Hepatocyte (in vitro differentiated cells): ENCODE measurements around the gene SORL1.

Experiments
- EZH2phosphoT487 ChIP-seq: fragments of 200-600 bp; sonication (generic); IDR thresholded peaks from one replicate; pipeline ENCODE4 v1.6.1; 2018; ENCODE audit warnings: antibody characterized with exemption, mild to moderate bottlenecking, low read depth, moderate library complexity; ENCODE audit not compliant: unreplicated experiment, severe bottlenecking
- TF ChIP-seq, protein P1 (sequence below): fragments of 200-600 bp; sonication (generic); IDR thresholded peaks from 2 replicates; pipeline ENCODE4 v1.5.1; 2016; ENCODE audit warnings: antibody characterized with exemption, mild to moderate bottlenecking; ENCODE audit not compliant: poor library complexity

DNA sequence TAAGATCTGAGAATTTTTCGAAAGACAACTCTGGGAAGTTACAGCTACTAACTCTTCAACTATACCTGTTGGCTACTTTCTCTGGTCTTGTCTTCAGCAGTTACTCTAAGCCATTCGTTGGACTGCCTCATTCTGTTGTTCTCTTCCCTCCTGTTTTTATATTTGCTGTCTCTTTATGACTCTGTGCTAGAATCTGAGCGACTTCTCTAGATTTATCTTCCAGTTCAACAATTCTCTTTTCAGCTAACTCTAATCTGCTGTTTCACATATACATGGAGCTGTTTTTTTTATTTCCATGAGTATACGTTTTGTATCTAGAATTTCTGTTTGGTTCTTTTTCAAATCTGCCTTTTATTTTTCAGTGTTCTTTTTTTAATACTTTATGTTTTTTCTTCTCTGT is 128.0 kb downstream of the SORL1 start:
- TF ChIP-seq EZH2phosphoT487: no peak
- TF ChIP-seq, protein P1, sequence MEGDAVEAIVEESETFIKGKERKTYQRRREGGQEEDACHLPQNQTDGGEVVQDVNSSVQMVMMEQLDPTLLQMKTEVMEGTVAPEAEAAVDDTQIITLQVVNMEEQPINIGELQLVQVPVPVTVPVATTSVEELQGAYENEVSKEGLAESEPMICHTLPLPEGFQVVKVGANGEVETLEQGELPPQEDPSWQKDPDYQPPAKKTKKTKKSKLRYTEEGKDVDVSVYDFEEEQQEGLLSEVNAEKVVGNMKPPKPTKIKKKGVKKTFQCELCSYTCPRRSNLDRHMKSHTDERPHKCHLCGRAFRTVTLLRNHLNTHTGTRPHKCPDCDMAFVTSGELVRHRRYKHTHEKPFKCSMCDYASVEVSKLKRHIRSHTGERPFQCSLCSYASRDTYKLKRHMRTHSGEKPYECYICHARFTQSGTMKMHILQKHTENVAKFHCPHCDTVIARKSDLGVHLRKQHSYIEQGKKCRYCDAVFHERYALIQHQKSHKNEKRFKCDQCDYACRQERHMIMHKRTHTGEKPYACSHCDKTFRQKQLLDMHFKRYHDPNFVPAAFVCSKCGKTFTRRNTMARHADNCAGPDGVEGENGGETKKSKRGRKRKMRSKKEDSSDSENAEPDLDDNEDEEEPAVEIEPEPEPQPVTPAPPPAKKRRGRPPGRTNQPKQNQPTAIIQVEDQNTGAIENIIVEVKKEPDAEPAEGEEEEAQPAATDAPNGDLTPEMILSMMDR: no peak
